Measurements from ENCODE around the gene FAIM2. TPM values are rescaled to one million over a fixed set of nuclear protein-coding genes. Genes with fewer than 3 reads are reported as not detected.

Gene FAIM2
- total and polyA plus RNA-seq, 2 donors, result 7.4 to 9.1 TPM

DNA sequence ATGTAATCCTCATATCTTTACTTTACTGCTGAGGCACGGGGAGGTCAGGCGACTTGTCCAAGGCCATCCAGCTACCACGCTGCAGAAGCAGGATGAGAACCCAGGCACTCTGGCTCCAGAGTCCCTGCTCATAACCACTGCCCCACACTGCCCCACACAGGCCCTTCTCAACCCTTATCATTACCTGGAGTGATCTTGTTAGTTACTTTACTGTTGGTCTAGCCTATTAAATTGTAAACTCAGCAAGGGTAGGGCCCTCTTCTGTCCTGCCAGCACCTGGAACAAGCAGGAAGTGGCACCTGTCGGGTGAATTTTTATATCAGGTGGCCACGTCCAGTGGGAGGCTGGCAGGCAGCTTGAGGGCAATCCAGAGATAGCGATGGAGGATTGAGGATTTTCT lies 12.2 kb downstream of the FAIM2 start:
- no peak overlapping the region for H3K4me3 ChIP-seq (ENCODE audit: low read depth, low read length)
- no peak for DNase-seq (ENCODE audit: extremely low spot score)
- 67% methylated on average over 6 of the region's 6 CpGs for WGBS

GRCh38 chr12:49891012-49891411 lies 12.7 kb downstream of the FAIM2 start:
- no peak for DNase-seq (ENCODE audit: extremely low spot score)
- H3K27ac ChIP-seq (ENCODE audit: low read depth), result no peak overlapping the region

More for the DNA sequence above, 12.2 kb downstream of the FAIM2 start:
- H3K4me1 ChIP-seq (ENCODE audit: insufficient read depth), result no peaks in the 10 kb centered on the region
- no peak overlapping the region for H3K27ac ChIP-seq (ENCODE audit: low read depth)
- H3K36me3 ChIP-seq (ENCODE audit: insufficient read depth), result no peaks in the 10 kb centered on the region

GRCh38 chr12:49890096-49890461 lies 13.6 kb downstream of the FAIM2 start:
- H3K4me1 ChIP-seq (ENCODE audit: insufficient read depth), result no peaks in the 10 kb centered on the region
- no peak overlapping the region for H3K4me3 ChIP-seq (ENCODE audit: low read depth, low read length)
- DNase-seq (ENCODE audit: extremely low spot score), result no peak
- no peaks in the 10 kb centered on the region for H3K36me3 ChIP-seq (ENCODE audit: insufficient read depth)
- no peak overlapping the region for H3K27ac ChIP-seq (ENCODE audit: low read depth)
- WGBS, result 91% methylated on average over 4 of the region's 4 CpGs

More at GRCh38 chr12:49891012-49891411, 12.7 kb downstream of the FAIM2 start:
- H3K4me3 ChIP-seq (ENCODE audit: low read depth, low read length), result no peak overlapping the region
- no peaks in the 10 kb centered on the region for H3K4me1 ChIP-seq (ENCODE audit: insufficient read depth)
- H3K36me3 ChIP-seq (ENCODE audit: insufficient read depth), result no peaks in the 10 kb centered on the region
- WGBS, result 60% methylated on average over 2 of the region's 2 CpGs

DNA sequence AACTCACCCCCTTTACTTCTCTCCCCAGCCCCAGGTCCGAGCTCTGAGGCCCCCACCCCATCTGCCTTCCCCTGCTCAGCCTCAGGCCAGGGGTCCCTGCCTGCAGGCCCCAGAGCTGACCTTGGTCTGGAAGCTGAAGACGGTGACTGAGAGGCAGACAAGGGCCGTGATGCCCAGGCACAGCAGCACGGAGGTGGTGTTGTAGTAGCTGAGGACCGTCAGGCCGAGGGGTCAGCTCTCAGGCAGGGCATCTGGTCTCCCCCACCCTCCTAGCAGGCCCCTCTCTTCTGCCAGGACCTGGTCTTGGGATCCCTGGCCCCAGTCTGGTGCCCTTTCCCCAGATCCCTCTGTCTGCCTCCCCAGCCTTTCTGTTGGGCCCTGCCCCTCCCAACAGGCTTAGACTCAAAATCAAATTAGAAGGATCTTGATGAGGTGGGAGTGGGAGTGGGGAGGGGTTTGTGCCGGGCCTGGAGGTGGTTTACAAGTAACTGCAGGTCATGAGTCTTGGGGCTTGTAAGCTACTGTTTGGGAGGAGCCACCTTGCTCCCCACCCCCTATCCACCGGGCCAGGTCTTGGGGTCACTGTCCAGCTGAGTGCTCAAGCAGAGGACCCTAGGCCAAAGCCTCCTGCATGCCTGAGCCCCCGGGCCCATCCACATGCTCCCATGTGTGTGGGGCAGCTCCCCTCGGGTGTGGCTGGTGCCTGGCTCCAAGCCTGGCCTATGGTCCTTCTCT lies 14.2 kb downstream of the FAIM2 start:
- H3K36me3 ChIP-seq (ENCODE audit: insufficient read depth), result no peaks in the 10 kb centered on the region
- H3K4me3 ChIP-seq (ENCODE audit: low read depth, low read length), result no peak overlapping the region
- H3K4me1 ChIP-seq (ENCODE audit: insufficient read depth), result no peaks in the 10 kb centered on the region
- DNase-seq (ENCODE audit: extremely low spot score), result no peak
- H3K27ac ChIP-seq (ENCODE audit: low read depth), result no peak overlapping the region
- 88% methylated on average over 10 of the region's 10 CpGs for WGBS

- 89% methylated on average over 13 of the region's 13 CpGs for whole genome bisulfite sequencing
- Histone ChIP-seq H3K4me3 (ENCODE audit: low read depth, low read length) (no peak overlapping the region), H3K4me1 (ENCODE audit: insufficient read depth) (no peaks in the 10 kb centered on the region), H3K27ac (ENCODE audit: low read depth) (no peak overlapping the region), H3K36me3 (ENCODE audit: insufficient read depth) (no peaks in the 10 kb centered on the region)
- DNase-seq (ENCODE audit: extremely low spot score), result no peak
Measured at GRCh38 chr12:49888461-49889151, 15.1 kb downstream of the FAIM2 start.

GRCh38 chr12:49887536-49888401 lies 15.9 kb downstream of the FAIM2 start:
- no peak overlapping the region for H3K4me3 ChIP-seq (ENCODE audit: low read depth, low read length)
- H3K36me3 ChIP-seq (ENCODE audit: insufficient read depth), result no peaks in the 10 kb centered on the region
- no peaks in the 10 kb centered on the region for H3K4me1 ChIP-seq (ENCODE audit: insufficient read depth)
- DNase-seq (ENCODE audit: extremely low spot score), result no peak
- H3K27ac ChIP-seq (ENCODE audit: low read depth), result no peak overlapping the region
- WGBS, result 80% methylated on average over 15 of the region's 15 CpGs

GRCh38 chr12:49887091-49887490 lies 16.6 kb downstream of the FAIM2 start:
- H3K36me3 ChIP-seq (ENCODE audit: insufficient read depth), result no peaks in the 10 kb centered on the region
- no peak overlapping the region for H3K4me3 ChIP-seq (ENCODE audit: low read depth, low read length)
- 82% methylated on average over 9 of the region's 9 CpGs for WGBS
- H3K4me1 ChIP-seq (ENCODE audit: insufficient read depth), result no peaks in the 10 kb centered on the region
- DNase-seq (ENCODE audit: extremely low spot score), result no peak
- H3K27ac ChIP-seq (ENCODE audit: low read depth), result no peak overlapping the region

DNA sequence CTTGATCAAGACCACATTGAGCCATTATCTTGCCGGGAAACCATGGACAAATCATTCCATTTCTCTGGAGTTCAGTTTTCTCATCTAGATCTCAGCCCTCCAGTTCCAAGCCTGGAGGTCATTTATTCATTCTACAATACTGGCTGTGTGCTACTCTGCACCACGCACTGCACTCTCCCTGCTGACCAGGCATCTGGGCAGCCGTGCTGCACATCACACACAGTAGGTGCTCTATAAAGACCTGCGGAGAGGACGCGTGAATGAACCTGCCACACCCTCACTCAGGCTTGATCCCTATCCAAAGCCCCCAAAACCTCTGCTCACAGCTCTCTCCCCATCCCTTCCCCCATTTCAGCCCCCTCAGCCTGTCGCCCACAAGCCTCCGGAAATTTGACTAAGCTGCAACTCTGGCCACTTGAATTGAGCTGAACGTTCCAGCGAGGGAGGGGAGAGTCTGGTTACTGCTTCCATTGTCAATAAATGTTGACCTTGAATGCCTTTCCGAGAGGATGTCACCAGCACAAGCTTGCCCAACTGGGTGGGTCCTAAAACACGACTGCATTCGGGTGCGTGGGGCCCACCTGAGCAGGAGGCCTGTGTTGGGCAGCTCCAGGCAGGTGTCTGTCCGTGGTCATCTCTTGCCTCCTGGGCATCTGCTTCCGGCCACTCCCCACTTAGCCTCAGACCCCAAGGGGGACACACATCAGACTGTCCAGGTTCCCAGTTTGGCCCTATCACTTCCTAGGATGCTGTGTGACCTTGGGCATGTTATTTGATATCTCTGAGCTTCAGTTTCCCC lies 17.8 kb downstream of the FAIM2 start:
- WGBS, result 69% methylated on average over 16 of the region's 16 CpGs
- H3K4me3 ChIP-seq (ENCODE audit: low read depth, low read length), result no peak overlapping the region
- no peaks in the 10 kb centered on the region for H3K36me3 ChIP-seq (ENCODE audit: insufficient read depth)
- H3K27ac ChIP-seq (ENCODE audit: low read depth), result no peak overlapping the region
- H3K4me1 ChIP-seq (ENCODE audit: insufficient read depth), result no peaks in the 10 kb centered on the region
- no peak for DNase-seq (ENCODE audit: extremely low spot score)

GRCh38 chr12:49885118-49885517 lies 18.6 kb downstream of the FAIM2 start:
- Histone ChIP-seq H3K36me3 (ENCODE audit: insufficient read depth) (no peaks in the 10 kb centered on the region), H3K4me1 (ENCODE audit: insufficient read depth) (no peaks in the 10 kb centered on the region), H3K27ac (ENCODE audit: low read depth) (no peak overlapping the region), H3K4me3 (ENCODE audit: low read depth, low read length) (no peak overlapping the region)
- WGBS, result 73% methylated on average over 6 of the region's 6 CpGs
- DNase-seq (ENCODE audit: extremely low spot score), result no peak

DNA sequence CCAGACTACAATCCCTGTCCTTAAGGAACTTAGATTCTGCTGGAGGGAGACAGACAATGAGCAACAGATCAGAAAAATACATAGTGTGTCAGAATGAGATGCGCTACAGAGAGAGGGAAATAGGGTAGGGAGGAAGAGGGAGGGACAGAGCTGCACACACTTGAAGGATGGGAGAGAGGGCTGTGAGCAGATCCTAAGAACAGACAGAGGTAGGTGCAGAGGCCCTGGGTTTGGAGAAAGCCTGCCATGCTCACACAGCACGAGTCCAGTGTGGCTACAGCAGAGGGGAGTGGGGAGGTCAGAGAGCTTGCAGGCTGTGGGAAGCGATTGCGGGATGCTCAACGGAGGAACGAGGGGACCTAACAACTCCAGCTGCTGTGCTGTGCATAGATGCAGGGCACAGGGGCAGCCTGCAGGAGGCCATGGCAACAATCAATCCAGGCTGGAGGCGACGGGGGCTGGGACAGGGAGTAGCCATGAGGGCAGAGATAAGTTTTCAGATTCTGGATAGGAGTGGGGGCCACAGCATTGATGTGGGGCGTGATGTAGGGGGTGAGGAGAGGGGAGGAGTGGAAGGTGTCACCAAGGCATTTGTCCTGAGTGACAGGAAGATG lies 20.7 kb downstream of the FAIM2 start:
- no peaks in the 10 kb centered on the region for H3K4me1 ChIP-seq (ENCODE audit: insufficient read depth)
- DNase-seq (ENCODE audit: extremely low spot score), result no peak
- no peak overlapping the region for H3K4me3 ChIP-seq (ENCODE audit: low read depth, low read length)
- no peak overlapping the region for H3K27ac ChIP-seq (ENCODE audit: low read depth)
- H3K36me3 ChIP-seq (ENCODE audit: insufficient read depth), result no peaks in the 10 kb centered on the region
- 84% methylated on average over 9 of the region's 9 CpGs for WGBS

GRCh38 chr12:49882248-49882850 lies 21.4 kb downstream of the FAIM2 start:
- Histone ChIP-seq H3K4me1 (ENCODE audit: insufficient read depth) (no peaks in the 10 kb centered on the region), H3K27ac (ENCODE audit: low read depth) (no peak overlapping the region), H3K36me3 (ENCODE audit: insufficient read depth) (no peaks in the 10 kb centered on the region), H3K4me3 (ENCODE audit: low read depth, low read length) (no peak overlapping the region)
- DNase-seq (ENCODE audit: extremely low spot score), result no peak
- 83% methylated on average over 8 of the region's 8 CpGs for WGBS

- no peak for DNase-seq (ENCODE audit: extremely low spot score)
- no peak overlapping the region for H3K27ac ChIP-seq (ENCODE audit: low read depth)
- H3K36me3 ChIP-seq (ENCODE audit: insufficient read depth), result no peaks in the 10 kb centered on the region
- no peaks in the 10 kb centered on the region for H3K4me1 ChIP-seq (ENCODE audit: insufficient read depth)
- H3K4me3 ChIP-seq (ENCODE audit: low read depth, low read length), result no peak overlapping the region
- WGBS, result 90% methylated on average over 16 of the region's 16 CpGs
Measured at GRCh38 chr12:49881415-49882247, 22.1 kb downstream of the FAIM2 start.
